Measurements from ENCODE around the gene NPHP1.
"Not testable (repeated sequence)": the region's sequence is repeated elsewhere in the genome, so short reads cannot be mapped to it uniquely, and the experiment has no call there.

NPHP1 gene

DNA sequence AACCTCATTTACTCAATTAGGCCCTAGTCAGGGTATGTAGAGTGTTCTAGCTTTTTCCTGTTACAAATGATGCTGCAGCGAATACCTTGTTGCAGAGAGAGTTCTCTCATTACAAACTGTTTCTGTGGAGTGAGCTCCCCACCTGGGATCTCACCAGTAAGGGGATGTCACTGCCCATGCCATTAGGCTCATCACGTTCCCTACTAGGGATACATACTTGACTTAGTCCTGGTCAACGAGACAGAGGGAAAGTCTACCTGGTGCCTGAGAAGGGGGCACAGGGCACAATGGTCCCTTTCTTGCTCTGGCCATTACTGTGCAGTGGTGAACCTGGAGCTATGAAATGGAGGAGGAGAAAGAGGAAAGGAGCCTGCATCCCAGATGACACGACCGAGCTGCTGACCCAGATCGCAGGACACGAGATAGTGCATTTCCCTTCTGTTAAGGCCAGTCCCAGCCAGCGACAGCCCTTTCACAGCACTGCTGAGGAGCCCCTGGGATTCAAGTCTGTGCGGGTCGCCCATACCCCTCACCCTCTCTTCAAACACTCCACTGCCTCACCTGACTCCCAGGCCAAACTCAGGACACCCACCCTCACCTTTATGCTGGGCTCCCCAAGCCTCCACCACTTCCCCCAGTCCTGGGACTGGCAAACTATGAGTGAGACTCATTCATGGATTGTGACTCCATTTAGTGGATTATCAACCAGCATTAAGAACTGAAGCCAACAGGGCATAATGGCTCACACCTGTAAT, 105.2 kb downstream of the NPHP1 start:
- no peak for TF ChIP-seq CTCF (conservative IDR thresholded peaks at IDR 0.05; ENCODE audit: low read depth, low read length)
- H3K4me3 ChIP-seq (ENCODE audit: low read length): no peak overlapping the region
- DNase-seq (ENCODE audit: low read depth): no peak

DNA sequence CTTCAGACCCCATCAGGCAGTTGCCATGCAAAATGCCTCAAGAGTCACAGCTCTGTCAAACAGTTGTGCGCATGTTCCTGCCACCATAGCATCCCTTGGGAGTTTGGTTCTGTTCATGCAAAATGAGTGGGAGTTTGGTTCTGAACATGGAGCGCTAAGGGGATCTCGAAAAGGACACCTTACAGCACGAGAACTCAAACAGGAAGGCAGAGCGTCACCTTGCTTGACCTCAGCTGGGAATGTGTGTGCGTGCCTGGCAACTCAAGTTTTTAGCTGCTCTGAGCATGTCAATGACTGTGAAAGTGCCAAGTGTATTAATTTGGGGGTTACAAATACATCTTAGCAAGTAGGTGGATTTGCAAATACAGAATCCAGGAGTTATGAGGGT, 105.8 kb downstream of the NPHP1 start:
- TF ChIP-seq CTCF (conservative IDR thresholded peaks at IDR 0.05; ENCODE audit: low read depth, low read length): no peak
- H3K4me3 ChIP-seq (ENCODE audit: low read length): no peak overlapping the region
- DNase-seq (ENCODE audit: low read depth): no peak

DNA sequence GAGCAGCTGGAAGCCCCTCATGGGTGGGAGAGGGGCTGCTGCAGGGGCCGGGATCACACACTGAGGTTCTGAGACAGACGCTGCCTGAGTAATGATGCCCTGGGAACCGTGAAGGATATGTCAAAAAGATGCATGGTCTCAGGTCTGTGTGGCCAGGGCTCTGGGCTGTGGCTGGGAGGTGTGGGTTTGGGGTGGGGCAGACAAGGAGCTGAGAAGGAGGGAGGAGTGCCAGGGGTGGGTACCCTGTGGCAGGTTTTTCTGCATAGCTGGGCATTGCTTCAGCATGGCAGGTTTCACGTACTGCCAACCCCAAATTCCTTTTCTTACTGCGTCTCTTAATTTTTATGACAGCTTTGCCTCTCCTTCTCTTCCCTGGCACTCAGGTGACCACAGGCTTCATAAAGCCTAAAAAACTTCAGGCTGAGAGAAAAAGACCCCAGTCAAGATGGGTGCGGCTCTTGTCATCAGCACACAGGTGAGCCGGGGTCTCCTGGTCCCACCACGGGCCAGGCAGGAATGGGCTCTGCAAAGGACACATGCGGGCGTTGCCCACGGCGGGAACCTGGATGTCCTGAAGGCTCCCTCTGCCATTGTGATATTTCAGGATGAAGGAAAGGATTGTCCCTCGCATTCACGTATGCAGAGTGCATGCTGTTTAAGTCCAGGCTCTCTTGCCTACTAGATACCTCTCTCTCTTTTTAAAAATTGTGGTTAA, 107.2 kb downstream of the NPHP1 start:
- DNase-seq (ENCODE audit: low read depth): no peak
- no peak for TF ChIP-seq CTCF (conservative IDR thresholded peaks at IDR 0.05; ENCODE audit: low read depth, low read length)
- no peak overlapping the region for H3K4me3 ChIP-seq (ENCODE audit: low read length)

GRCh38 chr2:110095994-110096633, 108.7 kb downstream of the NPHP1 start:
- H3K4me3 ChIP-seq (ENCODE audit: low read length): no peak overlapping the region
- TF ChIP-seq CTCF (conservative IDR thresholded peaks at IDR 0.05; ENCODE audit: low read depth, low read length): no peak
- no peak for DNase-seq (ENCODE audit: low read depth)

DNA sequence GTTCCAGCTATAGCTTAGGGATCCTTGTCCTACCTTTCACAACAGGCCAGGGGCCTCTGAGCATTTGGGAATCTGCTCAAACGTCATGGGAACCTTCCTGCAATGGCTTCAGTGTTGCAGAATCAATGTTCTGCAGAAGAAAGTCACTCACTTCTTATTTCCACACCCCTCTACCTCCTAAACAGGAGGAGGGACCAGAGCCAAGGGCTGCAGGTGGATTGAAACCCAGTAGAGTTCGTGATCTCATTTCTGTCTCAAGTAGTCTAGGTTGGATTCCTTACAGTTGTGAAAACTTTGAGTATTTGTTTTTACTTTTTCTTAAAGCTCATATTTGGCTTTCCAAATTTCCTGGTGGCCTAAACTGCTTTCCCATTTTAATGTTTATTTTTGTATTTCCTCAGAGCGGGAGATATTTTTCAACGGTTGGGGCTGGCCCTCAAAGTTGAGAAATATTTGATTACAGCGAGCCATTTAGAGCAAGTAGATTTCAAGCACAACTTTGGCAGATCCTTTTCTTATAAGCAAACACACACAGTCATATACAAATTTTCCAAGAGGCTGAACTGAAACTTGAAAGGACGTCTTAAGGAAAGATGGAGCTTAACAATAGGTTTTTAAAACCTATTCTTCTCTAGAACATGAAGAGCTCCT, 109.8 kb downstream of the NPHP1 start:
- not testable (repeated sequence) for H3K4me3 ChIP-seq (ENCODE audit: low read length); DNase-seq (ENCODE audit: low read depth)

DNA sequence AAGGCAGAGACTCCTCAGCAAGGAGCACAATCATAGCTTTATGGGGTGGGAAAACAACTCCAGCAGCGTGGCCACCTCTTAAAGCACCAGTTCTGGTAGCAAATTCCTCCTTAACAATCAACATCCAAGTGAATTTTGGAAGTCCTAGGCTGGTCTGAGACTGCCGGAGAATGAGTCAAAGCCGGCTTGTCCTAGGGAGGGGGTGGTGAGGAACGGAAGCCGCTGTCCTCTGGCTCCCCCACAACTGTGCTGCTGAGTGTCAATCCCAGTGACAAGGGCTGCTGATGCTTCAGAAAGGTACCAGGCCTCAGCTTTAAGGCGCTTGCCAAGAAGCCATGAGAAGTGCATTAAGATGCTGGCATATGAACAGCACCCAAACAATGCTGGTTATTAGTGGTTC, 110.9 kb downstream of the NPHP1 start:
- DNase-seq (ENCODE audit: low read depth); H3K4me3 ChIP-seq (ENCODE audit: low read length): not testable (repeated sequence)

- not testable (repeated sequence) for DNase-seq (ENCODE audit: low read depth); H3K4me3 ChIP-seq (ENCODE audit: low read length)
Measured at GRCh38 chr2:110090164-110090563, 114.6 kb downstream of the NPHP1 start.

DNA sequence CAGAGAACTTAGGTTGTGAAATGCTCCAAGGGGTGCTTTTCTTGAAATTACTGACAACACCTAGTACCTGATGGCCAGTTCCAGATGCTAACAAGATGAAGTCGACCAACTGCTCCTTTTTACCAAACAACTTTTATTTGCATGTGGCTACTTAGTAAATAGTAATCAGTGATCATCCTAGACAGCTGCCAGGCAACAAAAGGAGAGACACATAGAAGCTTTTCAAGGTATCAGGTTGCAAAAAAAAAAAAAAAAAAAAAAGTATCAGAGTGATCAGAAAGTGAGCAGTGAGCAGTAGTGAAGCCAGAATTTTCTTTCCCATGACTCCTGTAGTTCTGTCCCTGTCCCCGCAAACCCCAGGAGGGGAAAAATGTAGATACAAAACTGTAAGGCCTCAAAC, 121.1 kb downstream of the NPHP1 start:
- H3K4me3 ChIP-seq (ENCODE audit: low read length); DNase-seq (ENCODE audit: low read depth): not testable (repeated sequence)

GRCh38 chr2:110083162-110083561, 121.7 kb downstream of the NPHP1 start:
- H3K4me3 ChIP-seq (ENCODE audit: low read length); DNase-seq (ENCODE audit: low read depth): not testable (repeated sequence)

GRCh38 chr2:110078104-110078503, 126.7 kb downstream of the NPHP1 start:
- H3K4me3 ChIP-seq (ENCODE audit: low read length); DNase-seq (ENCODE audit: low read depth): not testable (repeated sequence)

DNA sequence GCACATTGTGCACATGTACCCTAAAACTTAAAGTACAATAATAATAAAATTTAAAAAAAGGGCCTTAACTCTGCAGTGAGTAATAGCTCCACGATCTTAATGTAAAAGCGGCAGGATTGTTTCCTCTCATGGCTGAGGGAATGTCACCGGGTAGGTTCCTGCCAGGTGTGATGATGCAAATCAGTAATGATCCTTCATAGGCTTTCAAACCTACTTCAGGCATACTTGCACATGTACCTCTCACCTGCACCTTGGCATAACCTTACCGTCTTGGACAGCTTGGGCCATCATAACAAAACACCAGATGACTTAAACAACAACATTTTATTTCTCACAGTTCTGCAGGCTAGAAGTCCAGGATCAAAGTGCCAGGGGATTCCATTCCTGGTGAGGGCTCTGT, 128.9 kb downstream of the NPHP1 start:
- DNase-seq (ENCODE audit: low read depth); H3K4me3 ChIP-seq (ENCODE audit: low read length): not testable (repeated sequence)

All from retinal pigment epithelial cell (primary cell).